GM23338 (cell line): ENCODE measurements around the gene DTNBP1.

ENCODE experiments used
- CREB1 ChIP-seq: fragments of 250-450 bp; sonication (Bioruptor Pico); IDR thresholded peaks from 2 replicates; pipeline ENCODE4 v1.5.0; 2020; ENCODE audit warnings: low read depth, mild to moderate bottlenecking, moderate library complexity
- EZH2 ChIP-seq: fragments of 200-600 bp; sonication (generic); IDR thresholded peaks from one replicate; pipeline ENCODE4 v1.8.0; 2017; ENCODE audit warnings: antibody characterized with exemption, mild to moderate bottlenecking, low read depth; ENCODE audit not compliant: unreplicated experiment
- EZH2phosphoT487 ChIP-seq: fragments of 200-600 bp; sonication (generic); IDR thresholded peaks from one replicate; pipeline ENCODE4 v1.8.1; 2018; ENCODE audit warnings: antibody characterized with exemption; ENCODE audit not compliant: unreplicated experiment
- NANOG ChIP-seq: IDR thresholded peaks from 2 replicates; pipeline ENCODE4 v1.6.1; 2016; ENCODE audit warnings: antibody characterized with exemption, borderline replicate concordance
- POLR2AphosphoS5 ChIP-seq: IDR thresholded peaks from 2 replicates; pipeline ENCODE4 v1.6.1; 2016; ENCODE audit warnings: antibody characterized with exemption, low read depth
- ZNF114 ChIP-seq: fragments of 250-450 bp; sonication (Bioruptor Pico); IDR thresholded peaks from 2 replicates; pipeline ENCODE4 v1.5.0; 2020; ENCODE audit warnings: mild to moderate bottlenecking, moderate library complexity
- TF ChIP-seq, protein P1 (sequence below), 2 experiments: fragments of 200-600 bp in 1 of 2; sonication (generic) in 1 of 2; conservative IDR thresholded peaks; 2 replicates each; pipeline versions ENCODE4 v1.5.1 to v1.6.1; 2016 to 2017; ENCODE audit warnings: antibody characterized with exemption in 2 of 2, low read depth in 2 of 2, mild to moderate bottlenecking in 2 of 2, moderate library complexity in 1 of 2
- TF ChIP-seq, protein P2 (sequence below): IDR thresholded peaks from one replicate; pipeline ENCODE4 v1.6.1; 2018; ENCODE audit warnings: antibody characterized with exemption; ENCODE audit not compliant: unreplicated experiment
- TF ChIP-seq, protein P3 (sequence below): IDR thresholded peaks from 2 replicates; pipeline ENCODE4 v1.6.1; 2016; ENCODE audit warnings: antibody characterized with exemption
- TF ChIP-seq, protein P4 (sequence below): fragments of 250-450 bp; sonication (Bioruptor Pico); IDR thresholded peaks from 2 replicates; pipeline ENCODE4 v1.5.0; 2020; ENCODE audit warnings: mild to moderate bottlenecking, moderate library complexity

DNA sequence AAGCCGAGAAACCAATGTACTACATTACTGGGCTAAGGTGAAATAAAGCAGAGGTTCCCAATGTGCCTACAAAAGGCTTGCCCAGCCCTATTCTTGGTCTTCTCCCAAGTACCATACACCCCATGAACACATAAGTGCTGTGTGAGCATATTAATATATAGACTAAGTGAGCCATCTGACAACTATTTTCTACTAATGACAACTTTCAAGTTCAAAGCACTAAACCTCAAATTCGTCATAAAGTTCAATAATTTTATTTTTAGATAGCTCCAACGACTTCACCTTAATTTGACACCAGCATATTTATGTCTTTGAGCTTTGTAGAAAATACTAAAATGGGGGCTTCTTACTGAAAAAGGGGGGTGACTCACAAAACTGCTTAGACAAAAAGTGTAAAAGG, 6.7 kb downstream of the DTNBP1 start:
- TF ChIP-seq, protein P1, sequence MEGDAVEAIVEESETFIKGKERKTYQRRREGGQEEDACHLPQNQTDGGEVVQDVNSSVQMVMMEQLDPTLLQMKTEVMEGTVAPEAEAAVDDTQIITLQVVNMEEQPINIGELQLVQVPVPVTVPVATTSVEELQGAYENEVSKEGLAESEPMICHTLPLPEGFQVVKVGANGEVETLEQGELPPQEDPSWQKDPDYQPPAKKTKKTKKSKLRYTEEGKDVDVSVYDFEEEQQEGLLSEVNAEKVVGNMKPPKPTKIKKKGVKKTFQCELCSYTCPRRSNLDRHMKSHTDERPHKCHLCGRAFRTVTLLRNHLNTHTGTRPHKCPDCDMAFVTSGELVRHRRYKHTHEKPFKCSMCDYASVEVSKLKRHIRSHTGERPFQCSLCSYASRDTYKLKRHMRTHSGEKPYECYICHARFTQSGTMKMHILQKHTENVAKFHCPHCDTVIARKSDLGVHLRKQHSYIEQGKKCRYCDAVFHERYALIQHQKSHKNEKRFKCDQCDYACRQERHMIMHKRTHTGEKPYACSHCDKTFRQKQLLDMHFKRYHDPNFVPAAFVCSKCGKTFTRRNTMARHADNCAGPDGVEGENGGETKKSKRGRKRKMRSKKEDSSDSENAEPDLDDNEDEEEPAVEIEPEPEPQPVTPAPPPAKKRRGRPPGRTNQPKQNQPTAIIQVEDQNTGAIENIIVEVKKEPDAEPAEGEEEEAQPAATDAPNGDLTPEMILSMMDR (conservative IDR thresholded peaks at IDR 0.05; ENCODE audit: low read depth in 2 of 2) = no peak
- no peak for TF ChIP-seq CREB1 (CRISPR knock-in tag)
- no peak for TF ChIP-seq NANOG
- TF ChIP-seq, protein P2, sequence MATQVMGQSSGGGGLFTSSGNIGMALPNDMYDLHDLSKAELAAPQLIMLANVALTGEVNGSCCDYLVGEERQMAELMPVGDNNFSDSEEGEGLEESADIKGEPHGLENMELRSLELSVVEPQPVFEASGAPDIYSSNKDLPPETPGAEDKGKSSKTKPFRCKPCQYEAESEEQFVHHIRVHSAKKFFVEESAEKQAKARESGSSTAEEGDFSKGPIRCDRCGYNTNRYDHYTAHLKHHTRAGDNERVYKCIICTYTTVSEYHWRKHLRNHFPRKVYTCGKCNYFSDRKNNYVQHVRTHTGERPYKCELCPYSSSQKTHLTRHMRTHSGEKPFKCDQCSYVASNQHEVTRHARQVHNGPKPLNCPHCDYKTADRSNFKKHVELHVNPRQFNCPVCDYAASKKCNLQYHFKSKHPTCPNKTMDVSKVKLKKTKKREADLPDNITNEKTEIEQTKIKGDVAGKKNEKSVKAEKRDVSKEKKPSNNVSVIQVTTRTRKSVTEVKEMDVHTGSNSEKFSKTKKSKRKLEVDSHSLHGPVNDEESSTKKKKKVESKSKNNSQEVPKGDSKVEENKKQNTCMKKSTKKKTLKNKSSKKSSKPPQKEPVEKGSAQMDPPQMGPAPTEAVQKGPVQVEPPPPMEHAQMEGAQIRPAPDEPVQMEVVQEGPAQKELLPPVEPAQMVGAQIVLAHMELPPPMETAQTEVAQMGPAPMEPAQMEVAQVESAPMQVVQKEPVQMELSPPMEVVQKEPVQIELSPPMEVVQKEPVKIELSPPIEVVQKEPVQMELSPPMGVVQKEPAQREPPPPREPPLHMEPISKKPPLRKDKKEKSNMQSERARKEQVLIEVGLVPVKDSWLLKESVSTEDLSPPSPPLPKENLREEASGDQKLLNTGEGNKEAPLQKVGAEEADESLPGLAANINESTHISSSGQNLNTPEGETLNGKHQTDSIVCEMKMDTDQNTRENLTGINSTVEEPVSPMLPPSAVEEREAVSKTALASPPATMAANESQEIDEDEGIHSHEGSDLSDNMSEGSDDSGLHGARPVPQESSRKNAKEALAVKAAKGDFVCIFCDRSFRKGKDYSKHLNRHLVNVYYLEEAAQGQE = no peak
- TF ChIP-seq, protein P3, sequence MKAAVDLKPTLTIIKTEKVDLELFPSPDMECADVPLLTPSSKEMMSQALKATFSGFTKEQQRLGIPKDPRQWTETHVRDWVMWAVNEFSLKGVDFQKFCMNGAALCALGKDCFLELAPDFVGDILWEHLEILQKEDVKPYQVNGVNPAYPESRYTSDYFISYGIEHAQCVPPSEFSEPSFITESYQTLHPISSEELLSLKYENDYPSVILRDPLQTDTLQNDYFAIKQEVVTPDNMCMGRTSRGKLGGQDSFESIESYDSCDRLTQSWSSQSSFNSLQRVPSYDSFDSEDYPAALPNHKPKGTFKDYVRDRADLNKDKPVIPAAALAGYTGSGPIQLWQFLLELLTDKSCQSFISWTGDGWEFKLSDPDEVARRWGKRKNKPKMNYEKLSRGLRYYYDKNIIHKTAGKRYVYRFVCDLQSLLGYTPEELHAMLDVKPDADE = no peak
- TF ChIP-seq EZH2 = no peak
- no peak for TF ChIP-seq ZNF114 (CRISPR knock-in tag)
- TF ChIP-seq EZH2phosphoT487 = no peak
- TF ChIP-seq POLR2AphosphoS5 = no peak
- TF ChIP-seq, protein P4, sequence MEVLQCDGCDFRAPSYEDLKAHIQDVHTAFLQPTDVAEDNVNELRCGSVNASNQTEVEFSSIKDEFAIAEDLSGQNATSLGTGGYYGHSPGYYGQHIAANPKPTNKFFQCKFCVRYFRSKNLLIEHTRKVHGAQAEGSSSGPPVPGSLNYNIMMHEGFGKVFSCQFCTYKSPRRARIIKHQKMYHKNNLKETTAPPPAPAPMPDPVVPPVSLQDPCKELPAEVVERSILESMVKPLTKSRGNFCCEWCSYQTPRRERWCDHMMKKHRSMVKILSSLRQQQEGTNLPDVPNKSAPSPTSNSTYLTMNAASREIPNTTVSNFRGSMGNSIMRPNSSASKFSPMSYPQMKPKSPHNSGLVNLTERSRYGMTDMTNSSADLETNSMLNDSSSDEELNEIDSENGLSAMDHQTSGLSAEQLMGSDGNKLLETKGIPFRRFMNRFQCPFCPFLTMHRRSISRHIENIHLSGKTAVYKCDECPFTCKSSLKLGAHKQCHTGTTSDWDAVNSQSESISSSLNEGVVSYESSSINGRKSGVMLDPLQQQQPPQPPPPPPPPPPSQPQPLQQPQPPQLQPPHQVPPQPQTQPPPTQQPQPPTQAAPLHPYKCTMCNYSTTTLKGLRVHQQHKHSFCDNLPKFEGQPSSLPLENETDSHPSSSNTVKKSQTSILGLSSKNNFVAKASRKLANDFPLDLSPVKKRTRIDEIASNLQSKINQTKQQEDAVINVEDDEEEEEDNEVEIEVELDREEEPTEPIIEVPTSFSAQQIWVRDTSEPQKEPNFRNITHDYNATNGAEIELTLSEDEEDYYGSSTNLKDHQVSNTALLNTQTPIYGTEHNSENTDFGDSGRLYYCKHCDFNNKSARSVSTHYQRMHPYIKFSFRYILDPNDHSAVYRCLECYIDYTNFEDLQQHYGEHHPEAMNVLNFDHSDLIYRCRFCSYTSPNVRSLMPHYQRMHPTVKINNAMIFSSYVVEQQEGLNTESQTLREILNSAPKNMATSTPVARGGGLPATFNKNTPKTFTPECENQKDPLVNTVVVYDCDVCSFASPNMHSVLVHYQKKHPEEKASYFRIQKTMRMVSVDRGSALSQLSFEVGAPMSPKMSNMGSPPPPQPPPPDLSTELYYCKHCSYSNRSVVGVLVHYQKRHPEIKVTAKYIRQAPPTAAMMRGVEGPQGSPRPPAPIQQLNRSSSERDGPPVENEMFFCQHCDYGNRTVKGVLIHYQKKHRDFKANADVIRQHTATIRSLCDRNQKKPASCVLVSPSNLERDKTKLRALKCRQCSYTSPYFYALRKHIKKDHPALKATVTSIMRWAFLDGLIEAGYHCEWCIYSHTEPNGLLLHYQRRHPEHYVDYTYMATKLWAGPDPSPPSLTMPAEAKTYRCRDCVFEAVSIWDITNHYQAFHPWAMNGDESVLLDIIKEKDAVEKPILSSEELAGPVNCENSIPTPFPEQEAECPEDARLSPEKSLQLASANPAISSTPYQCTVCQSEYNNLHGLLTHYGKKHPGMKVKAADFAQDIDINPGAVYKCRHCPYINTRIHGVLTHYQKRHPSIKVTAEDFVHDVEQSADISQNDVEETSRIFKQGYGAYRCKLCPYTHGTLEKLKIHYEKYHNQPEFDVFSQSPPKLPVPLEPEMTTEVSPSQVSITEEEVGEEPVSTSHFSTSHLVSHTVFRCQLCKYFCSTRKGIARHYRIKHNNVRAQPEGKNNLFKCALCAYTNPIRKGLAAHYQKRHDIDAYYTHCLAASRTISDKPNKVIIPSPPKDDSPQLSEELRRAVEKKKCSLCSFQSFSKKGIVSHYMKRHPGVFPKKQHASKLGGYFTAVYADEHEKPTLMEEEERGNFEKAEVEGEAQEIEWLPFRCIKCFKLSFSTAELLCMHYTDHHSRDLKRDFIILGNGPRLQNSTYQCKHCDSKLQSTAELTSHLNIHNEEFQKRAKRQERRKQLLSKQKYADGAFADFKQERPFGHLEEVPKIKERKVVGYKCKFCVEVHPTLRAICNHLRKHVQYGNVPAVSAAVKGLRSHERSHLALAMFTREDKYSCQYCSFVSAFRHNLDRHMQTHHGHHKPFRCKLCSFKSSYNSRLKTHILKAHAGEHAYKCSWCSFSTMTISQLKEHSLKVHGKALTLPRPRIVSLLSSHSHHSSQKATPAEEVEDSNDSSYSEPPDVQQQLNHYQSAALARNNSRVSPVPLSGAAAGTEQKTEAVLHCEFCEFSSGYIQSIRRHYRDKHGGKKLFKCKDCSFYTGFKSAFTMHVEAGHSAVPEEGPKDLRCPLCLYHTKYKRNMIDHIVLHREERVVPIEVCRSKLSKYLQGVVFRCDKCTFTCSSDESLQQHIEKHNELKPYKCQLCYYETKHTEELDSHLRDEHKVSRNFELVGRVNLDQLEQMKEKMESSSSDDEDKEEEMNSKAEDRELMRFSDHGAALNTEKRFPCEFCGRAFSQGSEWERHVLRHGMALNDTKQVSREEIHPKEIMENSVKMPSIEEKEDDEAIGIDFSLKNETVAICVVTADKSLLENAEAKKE (CRISPR knock-in tag) = no peak
